Fibroblast of mammary gland (primary cell): ENCODE results near the gene ATP2B3.
"Not testable (repeated sequence)": the region's sequence is repeated elsewhere in the genome, so short reads cannot be mapped to it uniquely, and the experiment has no call there.

Experiments used
- DNase-seq: peaks from one replicate; pipeline ENCODE4 v3.0.0-alpha.2; 2010; ENCODE audit warnings: low read depth
- H3K4me3 ChIP-seq: 2 replicates; pipeline ENCODE4 v1.5.1; 2011; ENCODE audit warnings: low read depth, mild to moderate bottlenecking, low read length, moderate library complexity; ENCODE audit not compliant: control insufficient read depth
- TF ChIP-seq, protein P1 (sequence below): conservative IDR thresholded peaks from 2 replicates; pipeline ENCODE4 v1.5.1; 2011; ENCODE audit warnings: low read depth, low read length, inconsistent platforms; ENCODE audit not compliant: control insufficient read depth, insufficient read depth

The ATP2B3 gene

DNA sequence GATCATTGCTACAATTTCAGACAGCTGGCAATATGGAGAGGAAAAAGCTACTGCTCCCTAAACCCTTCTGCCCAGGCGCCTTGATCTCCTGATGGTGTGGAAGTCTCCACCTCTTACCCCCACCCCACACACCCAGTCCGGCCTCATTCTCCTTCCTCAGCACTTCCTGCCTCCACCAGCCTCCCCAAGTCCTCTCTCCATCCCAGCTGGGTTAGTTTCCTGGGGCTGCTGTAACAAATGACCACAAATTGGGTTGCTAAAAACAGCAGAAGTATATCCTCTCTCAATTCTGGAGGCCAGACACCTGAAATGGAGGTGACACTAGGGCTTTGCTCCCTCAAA, 82.6 kb downstream of the ATP2B3 start:
- TF ChIP-seq, protein P1, sequence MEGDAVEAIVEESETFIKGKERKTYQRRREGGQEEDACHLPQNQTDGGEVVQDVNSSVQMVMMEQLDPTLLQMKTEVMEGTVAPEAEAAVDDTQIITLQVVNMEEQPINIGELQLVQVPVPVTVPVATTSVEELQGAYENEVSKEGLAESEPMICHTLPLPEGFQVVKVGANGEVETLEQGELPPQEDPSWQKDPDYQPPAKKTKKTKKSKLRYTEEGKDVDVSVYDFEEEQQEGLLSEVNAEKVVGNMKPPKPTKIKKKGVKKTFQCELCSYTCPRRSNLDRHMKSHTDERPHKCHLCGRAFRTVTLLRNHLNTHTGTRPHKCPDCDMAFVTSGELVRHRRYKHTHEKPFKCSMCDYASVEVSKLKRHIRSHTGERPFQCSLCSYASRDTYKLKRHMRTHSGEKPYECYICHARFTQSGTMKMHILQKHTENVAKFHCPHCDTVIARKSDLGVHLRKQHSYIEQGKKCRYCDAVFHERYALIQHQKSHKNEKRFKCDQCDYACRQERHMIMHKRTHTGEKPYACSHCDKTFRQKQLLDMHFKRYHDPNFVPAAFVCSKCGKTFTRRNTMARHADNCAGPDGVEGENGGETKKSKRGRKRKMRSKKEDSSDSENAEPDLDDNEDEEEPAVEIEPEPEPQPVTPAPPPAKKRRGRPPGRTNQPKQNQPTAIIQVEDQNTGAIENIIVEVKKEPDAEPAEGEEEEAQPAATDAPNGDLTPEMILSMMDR = no peak
- DNase-seq = no peak
- H3K4me3 ChIP-seq = peak overlapping the region; percentile 66

DNA sequence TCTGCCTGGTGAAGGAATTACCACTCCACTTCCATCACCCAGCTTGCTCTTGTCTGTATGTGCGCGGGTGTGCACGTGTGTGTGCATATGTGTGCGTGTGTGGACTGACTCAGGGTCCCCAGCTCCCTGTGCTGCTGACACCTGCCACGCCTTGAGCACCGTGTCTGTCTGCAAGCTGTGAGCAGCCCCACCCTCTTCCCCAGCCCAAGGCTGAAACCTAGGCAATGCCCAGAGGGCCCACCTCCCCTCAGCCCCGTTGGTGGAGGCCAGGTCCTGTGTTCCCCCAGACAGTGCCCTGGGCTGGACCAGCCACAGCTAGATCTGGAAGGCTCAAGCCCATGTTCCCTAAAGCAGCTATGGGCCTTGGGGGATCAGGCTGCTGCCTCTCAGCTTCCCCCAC, 83.5 kb downstream of the ATP2B3 start:
- TF ChIP-seq, protein P1 = no peak
- no peak overlapping the region for H3K4me3 ChIP-seq
- no peak for DNase-seq

DNA sequence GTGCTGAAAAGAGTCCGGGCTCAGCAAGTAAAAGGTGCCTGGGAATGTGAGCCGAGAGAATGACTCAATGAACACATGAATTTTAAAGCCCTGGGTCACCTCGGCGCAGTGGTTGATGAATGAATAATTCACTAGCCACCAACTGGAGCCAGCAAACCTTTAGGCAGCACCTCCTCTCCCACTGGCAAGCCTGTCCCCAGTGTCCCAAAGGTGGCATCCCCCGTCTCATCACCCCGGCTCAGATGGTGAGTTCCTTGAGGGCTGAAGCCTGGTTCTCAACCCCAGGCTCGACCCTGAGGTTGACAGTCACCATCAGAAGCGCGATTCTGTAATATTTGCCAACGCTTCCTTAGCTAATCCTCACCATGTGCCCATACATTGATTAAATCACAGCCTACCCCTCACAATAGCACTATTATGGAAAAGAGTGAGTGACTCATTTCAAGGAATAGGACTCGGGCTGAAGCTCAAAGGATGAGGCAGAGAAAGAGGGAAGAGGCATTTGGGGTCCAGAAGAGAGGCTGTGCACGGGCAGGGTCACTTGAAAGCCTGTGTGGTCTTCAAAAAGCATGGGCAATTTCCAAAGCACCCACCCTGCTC, 84.2 kb downstream of the ATP2B3 start:
- TF ChIP-seq, protein P1 = no peak
- DNase-seq = no peak
- no peak overlapping the region for H3K4me3 ChIP-seq

DNA sequence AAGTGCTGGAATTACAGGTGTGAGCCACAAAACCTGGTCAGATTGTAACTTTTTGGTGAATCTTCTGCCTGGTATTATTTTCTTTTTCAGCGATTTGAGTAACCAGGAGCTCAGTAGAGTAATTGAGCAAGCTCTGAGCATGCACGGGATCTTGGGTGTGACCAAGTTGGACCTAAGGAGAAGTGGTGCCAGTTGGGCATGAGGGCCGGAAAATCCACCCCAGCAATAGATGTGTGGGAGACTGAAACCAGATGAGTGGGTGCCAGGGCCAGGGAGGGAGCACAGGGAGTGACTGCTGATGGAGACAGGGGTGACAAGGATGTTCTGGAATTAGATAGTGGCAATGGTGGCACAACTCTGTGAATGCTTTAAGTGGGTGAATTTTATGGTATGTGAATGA, 85.2 kb downstream of the ATP2B3 start:
- no peak overlapping the region for H3K4me3 ChIP-seq
- DNase-seq = no peak
- TF ChIP-seq, protein P1 = no peak

DNA sequence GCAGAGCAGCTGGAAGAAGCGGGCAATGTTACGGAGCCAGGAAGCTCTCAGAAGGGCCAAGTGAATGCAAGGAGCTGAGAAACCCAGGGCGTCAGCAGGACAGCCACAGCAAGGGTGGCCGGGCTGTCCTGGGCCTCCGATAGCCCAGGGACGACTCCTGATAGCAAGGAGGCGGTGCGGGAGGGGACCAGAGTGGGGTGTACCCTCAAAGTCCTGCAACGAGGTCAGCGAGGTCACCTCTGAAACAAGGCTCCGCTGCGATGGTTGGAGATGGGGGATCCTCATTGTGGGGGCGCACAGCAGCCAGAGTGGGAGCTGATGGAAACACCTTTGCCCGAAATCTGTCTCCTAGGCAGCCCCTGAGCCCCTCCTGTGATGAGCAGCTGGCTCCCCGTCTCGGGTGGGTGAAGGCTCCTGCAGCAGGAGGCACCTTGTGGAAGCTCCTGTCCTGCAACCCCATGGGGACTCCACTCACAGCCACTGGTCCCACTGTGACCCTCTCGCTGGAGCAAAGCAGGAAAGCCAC, 85.8 kb downstream of the ATP2B3 start:
- no peak for DNase-seq
- TF ChIP-seq, protein P1 = no peak
- no peak overlapping the region for H3K4me3 ChIP-seq

DNA sequence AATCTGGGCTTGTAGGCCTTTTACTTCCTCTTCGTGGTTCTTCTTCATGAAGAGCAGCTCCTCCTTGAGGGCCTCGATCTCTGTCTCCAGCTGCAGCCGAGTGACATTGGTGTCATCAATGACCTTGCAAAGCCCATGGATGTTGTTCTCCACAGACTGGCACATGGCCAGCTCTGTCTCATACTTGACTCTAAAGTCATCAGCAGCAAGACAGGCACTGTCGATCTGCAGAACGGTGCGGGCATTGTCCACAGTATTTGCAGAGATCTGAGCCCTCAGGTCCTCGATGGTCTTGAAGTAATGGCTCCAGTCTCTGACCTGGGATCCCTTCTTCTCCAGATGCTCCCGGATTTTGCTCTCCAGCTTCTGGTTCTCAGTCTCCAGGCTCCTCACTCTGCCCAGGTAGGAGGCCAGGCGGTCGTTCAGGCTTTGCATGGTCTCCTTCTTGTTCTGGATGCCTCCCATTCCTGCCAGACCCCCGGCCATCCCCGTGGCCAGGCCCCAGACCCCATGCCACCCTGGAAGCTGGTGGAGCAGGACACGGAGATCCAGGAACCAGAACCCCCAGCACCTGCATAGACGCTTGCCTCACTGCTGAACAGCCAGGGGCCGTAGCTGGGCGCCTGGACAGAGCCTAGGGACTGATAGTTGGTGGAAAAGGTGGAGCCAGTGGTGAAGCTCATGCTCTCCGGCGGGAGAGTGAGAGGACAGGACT, 87.4 kb downstream of the ATP2B3 start:
- H3K4me3 ChIP-seq, DNase-seq: not testable (repeated sequence)

DNA sequence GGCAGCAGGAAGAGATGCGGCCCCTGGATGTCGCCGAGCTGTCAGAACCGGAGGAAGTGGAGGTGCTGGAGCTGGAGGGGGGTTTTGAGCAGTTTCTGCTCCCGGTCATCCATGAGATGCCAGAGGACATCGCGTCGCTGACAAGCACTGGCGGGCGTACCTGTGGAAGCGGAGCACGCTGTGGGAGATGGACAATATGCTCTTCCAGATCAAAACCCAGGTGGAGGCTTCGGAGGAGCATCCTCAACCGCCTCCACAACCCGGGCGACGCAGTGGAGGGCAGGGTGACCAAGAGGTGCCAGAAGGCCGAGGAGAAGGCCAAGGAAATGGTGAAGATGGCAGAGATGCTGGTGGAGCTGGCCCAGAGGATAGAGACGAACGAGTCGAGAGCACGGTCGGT, 89.1 kb downstream of the ATP2B3 start:
- TF ChIP-seq, protein P1 = no peak
- no peak for DNase-seq
- no peak overlapping the region for H3K4me3 ChIP-seq
